Mesenchymal stem cell (in vitro differentiated cells and primary cell): Measurements from ENCODE around the gene RNF112.

Experiments used
- DNase-seq: peaks from one replicate; pipeline ENCODE4 v3.0.0-alpha.2; 2013
- H2AFZ ChIP-seq: one replicate; pipeline ENCODE4 v1.6.1; 2013; ENCODE audit warnings: low read depth, mild to moderate bottlenecking, control low read depth, inconsistent platforms, low read length, moderate library complexity
- H2AK5ac ChIP-seq: 2 replicates; pipeline ENCODE4 v1.6.1; 2013; ENCODE audit warnings: low read length, moderate library complexity, mild to moderate bottlenecking, inconsistent platforms; ENCODE audit not compliant: severe bottlenecking
- H2BK120ac ChIP-seq: one replicate; pipeline ENCODE4 v1.6.1; 2013; ENCODE audit warnings: low read depth, mild to moderate bottlenecking, inconsistent platforms, low read length, moderate library complexity
- H2BK12ac ChIP-seq, 2 experiments: one replicate each; pipeline ENCODE4 v1.6.1; 2013; ENCODE audit warnings: inconsistent platforms in 2 of 2, low read length in 2 of 2, mild to moderate bottlenecking in 2 of 2, moderate library complexity in 2 of 2, control low read depth in 1 of 2
- H2BK15ac ChIP-seq: one replicate; pipeline ENCODE4 v1.6.1; 2013; ENCODE audit warnings: mild to moderate bottlenecking, low read depth, inconsistent platforms; ENCODE audit not compliant: poor library complexity, severe bottlenecking
- H2BK5ac ChIP-seq: 2 replicates; pipeline ENCODE4 v1.6.1; 2013; ENCODE audit warnings: low read depth, mild to moderate bottlenecking, low read length, control low read depth, inconsistent platforms; ENCODE audit not compliant: poor library complexity, severe bottlenecking
- H3K14ac ChIP-seq, 2 experiments: one replicate each; pipeline ENCODE4 v1.6.1; 2013; ENCODE audit warnings: inconsistent platforms in 2 of 2, low read length in 2 of 2, control low read depth in 1 of 2, mild to moderate bottlenecking in 1 of 2, moderate library complexity in 1 of 2
- H3K18ac ChIP-seq, 2 experiments: one replicate each; pipeline ENCODE4 v1.6.1; 2013; ENCODE audit warnings: inconsistent platforms in 2 of 2, low read length in 2 of 2, control low read depth in 1 of 2, low read depth in 1 of 2, mild to moderate bottlenecking in 1 of 2
- H3K23ac ChIP-seq, 2 experiments: one replicate each; pipeline ENCODE4 v1.6.1; 2013; ENCODE audit warnings: inconsistent platforms in 2 of 2, low read length in 2 of 2, mild to moderate bottlenecking in 2 of 2, moderate library complexity in 2 of 2, control low read depth in 1 of 2
- H3K27ac ChIP-seq: 2 replicates; pipeline ENCODE4 v1.5.1; 2013; ENCODE audit warnings: mild to moderate bottlenecking, moderate library complexity, low read length, control low read depth, inconsistent platforms; ENCODE audit not compliant: poor library complexity, severe bottlenecking
- H3K27me3 ChIP-seq, 2 experiments: 2 replicates each; pipeline versions ENCODE4 v1.6.1 to v1.7.0; 2013; ENCODE audit warnings: low read length in 2 of 2, mild to moderate bottlenecking in 2 of 2, moderate library complexity in 2 of 2, control low read depth in 1 of 2, inconsistent platforms in 1 of 2; ENCODE audit not compliant: control insufficient read depth in 1 of 2, insufficient read depth in 1 of 2
- H3K36me3 ChIP-seq, 2 experiments: 2 replicates each; pipeline versions ENCODE4 v1.6.1 to v1.7.0; 2013; ENCODE audit warnings: low read length in 2 of 2, control low read depth in 1 of 2, inconsistent platforms in 1 of 2, low read depth in 1 of 2, mild to moderate bottlenecking in 1 of 2; ENCODE audit not compliant: insufficient read depth in 2 of 2, control insufficient read depth in 1 of 2
- H3K4ac ChIP-seq, 2 experiments: one replicate each; pipeline ENCODE4 v1.6.1; 2013; ENCODE audit warnings: inconsistent platforms in 2 of 2, low read length in 2 of 2, mild to moderate bottlenecking in 2 of 2, moderate library complexity in 2 of 2, control low read depth in 1 of 2, low read depth in 1 of 2
- H3K4me1 ChIP-seq: 2 replicates; pipeline ENCODE4 v1.6.1; 2013; ENCODE audit warnings: low read depth, low read length, control low read depth; ENCODE audit not compliant: control insufficient read depth, insufficient read depth
- H3K4me2 ChIP-seq: 2 replicates; pipeline ENCODE4 v1.6.1; 2013; ENCODE audit warnings: low read length, mild to moderate bottlenecking, inconsistent platforms; ENCODE audit not compliant: poor library complexity, severe bottlenecking
- H3K4me3 ChIP-seq, 2 experiments: 2 replicates each; pipeline versions ENCODE4 v1.5.1 to v1.7.0; 2013; ENCODE audit warnings: low read length in 2 of 2, mild to moderate bottlenecking in 2 of 2, control low read depth in 1 of 2, low read depth in 1 of 2; ENCODE audit not compliant: insufficient read depth in 1 of 2
- H3K79me1 ChIP-seq: replicated peaks from 2 replicates; pipeline ENCODE4 v1.6.1; 2013; ENCODE audit warnings: mild to moderate bottlenecking, control low read depth, low read length, inconsistent platforms; ENCODE audit not compliant: poor library complexity, severe bottlenecking
- H3K9ac ChIP-seq: 2 replicates; pipeline ENCODE4 v1.7.0; 2013; ENCODE audit warnings: mild to moderate bottlenecking, low read length, moderate library complexity
- H3K9me3 ChIP-seq: 2 replicates; pipeline ENCODE4 v1.7.0; 2013; ENCODE audit warnings: mild to moderate bottlenecking, low read length; ENCODE audit not compliant: control insufficient read depth
- H4K8ac ChIP-seq: one replicate; pipeline ENCODE4 v1.6.1; 2013; ENCODE audit warnings: inconsistent platforms, mild to moderate bottlenecking, low read length, moderate library complexity
- H4K91ac ChIP-seq: one replicate; pipeline ENCODE4 v1.6.1; 2013; ENCODE audit warnings: mild to moderate bottlenecking, low read length, inconsistent platforms
- WGBS: methylation state at CpG from one replicate; pipeline ENCODE4 v1.1.7; 2013; ENCODE audit warnings: mixed read lengths; 5-methylcytosine and 5-hydroxymethylcytosine counted together

Gene RNF112

GRCh38 chr17:19368229-19368628 is 42.8 kb upstream of the RNF112 start:
- no peak overlapping the region for H2BK12ac ChIP-seq
- DNase-seq: peak; percentile 23
- H3K4ac ChIP-seq: peak overlapping the region in 1 of 2 experiments; percentile 28
- no peak overlapping the region for H3K9ac ChIP-seq
- no peak overlapping the region for H3K4me3 ChIP-seq
- peaks cover 5% of the 10 kb centered on the region for H3K79me1 ChIP-seq
- no peak overlapping the region for H3K4me2 ChIP-seq
- no peak overlapping the region for H2BK120ac ChIP-seq
- peak overlapping the region in 1 of 2 experiments; percentile 10 for H3K18ac ChIP-seq
- peaks cover 5 to 6% of the 10 kb centered on the region in 2 experiments for H3K36me3 ChIP-seq
- no peak overlapping the region for H2BK5ac ChIP-seq
- no peak overlapping the region for H2AK5ac ChIP-seq
- H3K27ac ChIP-seq: no peak overlapping the region
- H3K4me1 ChIP-seq: peaks cover 5% of the 10 kb centered on the region
- H3K9me3 ChIP-seq: no peaks in the 10 kb centered on the region
- H2BK15ac ChIP-seq: no peak overlapping the region
- no peaks in the 10 kb centered on the region for H3K27me3 ChIP-seq
- no peak overlapping the region for H4K8ac ChIP-seq
- H3K14ac ChIP-seq: no peak overlapping the region
- no peak overlapping the region for H4K91ac ChIP-seq
- H3K23ac ChIP-seq: no peak overlapping the region
- WGBS: 90% methylated on average over 4 of the region's 4 CpGs
- H2AFZ ChIP-seq: no peak overlapping the region

- H2BK12ac ChIP-seq: no peak overlapping the region
- no peak overlapping the region for H3K4me2 ChIP-seq
- no peak overlapping the region for H3K9ac ChIP-seq
- H4K8ac ChIP-seq: no peak overlapping the region
- H3K36me3 ChIP-seq: peaks cover 5 to 6% of the 10 kb centered on the region in 2 experiments
- H3K79me1 ChIP-seq: peaks cover 5% of the 10 kb centered on the region
- no peak overlapping the region for H3K4ac ChIP-seq
- H2BK5ac ChIP-seq: no peak overlapping the region
- H4K91ac ChIP-seq: no peak overlapping the region
- H3K4me3 ChIP-seq: no peak overlapping the region
- H3K23ac ChIP-seq: no peak overlapping the region
- no peaks in the 10 kb centered on the region for H3K27me3 ChIP-seq
- H2BK120ac ChIP-seq: no peak overlapping the region
- 93% methylated on average over 12 of the region's 16 CpGs for WGBS
- no peak overlapping the region for H3K14ac ChIP-seq
- H2AFZ ChIP-seq: no peak overlapping the region
- H2BK15ac ChIP-seq: no peak overlapping the region
- DNase-seq: no peak
- no peak overlapping the region for H3K27ac ChIP-seq
- no peak overlapping the region for H3K18ac ChIP-seq
- no peaks in the 10 kb centered on the region for H3K9me3 ChIP-seq
- H3K4me1 ChIP-seq: peaks cover 5% of the 10 kb centered on the region
- no peak overlapping the region for H2AK5ac ChIP-seq
These were observed 41.8 kb upstream of the RNF112 start for GRCh38 chr17:19369107-19369778.

GRCh38 chr17:19369846-19370492 is 41.1 kb upstream of the RNF112 start:
- Histone ChIP-seq H3K36me3 (peaks cover 5 to 6% of the 10 kb centered on the region in 2 experiments), H2BK15ac (no peak overlapping the region), H3K18ac (no peak overlapping the region), H3K9me3 (no peaks in the 10 kb centered on the region), H2AFZ (no peak overlapping the region), H4K8ac (peak overlapping the region; percentile 60), H3K79me1 (peaks cover 5% of the 10 kb centered on the region), H3K4ac (no peak overlapping the region), H3K4me2 (no peak overlapping the region), H2BK5ac (no peak overlapping the region), H2AK5ac (no peak overlapping the region), H3K4me3 (no peak overlapping the region), H3K9ac (no peak overlapping the region), H2BK12ac (no peak overlapping the region), H3K23ac (no peak overlapping the region), H3K27ac (no peak overlapping the region), H3K14ac (no peak overlapping the region), H3K4me1 (peaks cover under 1% of the 10 kb centered on the region), H2BK120ac (no peak overlapping the region), H3K27me3 (no peaks in the 10 kb centered on the region), H4K91ac (no peak overlapping the region)
- no peak for DNase-seq
- 95% methylated on average over 12 of the region's 12 CpGs for WGBS

- Histone ChIP-seq H3K36me3 (peaks cover 5 to 6% of the 10 kb centered on the region in 2 experiments), H3K9me3 (no peaks in the 10 kb centered on the region), H2BK15ac (peak overlapping the region; percentile 12), H3K18ac (no peak overlapping the region), H2AFZ (no peak overlapping the region), H2AK5ac (no peak overlapping the region), H3K27ac (no peak overlapping the region), H3K4me1 (no peaks in the 10 kb centered on the region), H2BK120ac (no peak overlapping the region), H3K4ac (no peak overlapping the region), H3K9ac (no peak overlapping the region), H3K23ac (no peak overlapping the region), H2BK12ac (no peak overlapping the region), H3K4me2 (no peak overlapping the region), H3K4me3 (no peak overlapping the region), H3K79me1 (peaks cover 6% of the 10 kb centered on the region), H4K8ac (no peak overlapping the region), H2BK5ac (no peak overlapping the region), H3K27me3 (no peaks in the 10 kb centered on the region), H3K14ac (no peak overlapping the region), H4K91ac (peak overlapping the region; percentile 55)
- no peak for DNase-seq
- 65% methylated on average over 7 of the region's 7 CpGs for WGBS
These were observed 40.5 kb upstream of the RNF112 start for GRCh38 chr17:19370493-19370960.
